Measurements from ENCODE around the gene PTH1R. TPM values are rescaled to one million over a fixed set of nuclear protein-coding genes. Genes with fewer than 3 reads are reported as not detected.

The PTH1R gene
- total RNA-seq, 1 donor from 2014 or later: 0.29 TPM

DNA sequence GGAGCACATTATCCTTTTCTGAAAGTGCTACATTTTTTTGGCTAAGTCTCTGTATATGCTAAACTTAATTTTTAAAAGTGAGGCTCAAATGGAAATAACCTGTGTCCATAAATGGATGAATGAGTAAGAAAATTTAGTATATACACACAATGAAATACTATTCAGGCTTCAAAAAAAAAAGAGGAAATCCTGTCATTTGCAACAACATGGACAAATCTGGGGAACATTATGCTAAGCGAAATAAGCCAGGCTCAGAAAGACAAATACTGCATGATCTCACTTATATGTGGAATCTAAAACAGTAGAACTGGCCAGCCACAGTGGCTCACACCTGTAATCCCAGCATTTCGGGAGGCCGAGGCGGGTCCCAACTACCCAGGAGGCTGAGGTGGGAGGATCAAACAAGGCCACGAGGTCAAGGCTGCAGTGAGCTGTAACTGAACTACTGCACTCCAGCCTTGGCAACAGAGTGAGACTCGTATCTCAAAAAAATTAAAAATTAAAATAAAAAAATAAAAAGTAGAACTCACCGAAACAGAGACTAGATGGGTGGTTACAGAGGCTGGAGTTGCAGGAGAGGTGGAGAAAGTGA, 73.2 kb downstream of the PTH1R start:
- no peak overlapping the region for H3K27ac Mint-ChIP-seq (ENCODE audit: unreplicated experiment)

DNA sequence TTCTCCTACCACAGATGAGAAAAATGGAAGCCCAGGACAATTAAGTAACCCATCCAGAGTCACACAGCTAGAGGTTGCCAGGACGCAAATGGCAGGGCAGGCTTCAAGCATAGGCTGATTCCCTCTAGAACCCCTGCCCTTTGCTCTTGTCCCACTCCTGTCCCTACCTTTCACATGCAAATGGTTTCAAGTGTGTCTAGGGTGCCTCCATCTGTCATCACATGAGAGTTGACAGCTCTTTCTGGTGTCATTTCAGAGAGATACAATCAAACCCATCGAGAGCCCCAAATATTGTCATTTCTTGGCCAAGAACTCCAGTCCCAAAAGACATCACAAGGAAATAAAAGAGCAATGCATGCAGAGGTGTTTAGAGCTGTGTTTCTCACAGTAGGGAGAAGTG, 75.3 kb downstream of the PTH1R start:
- DNase-seq: peak; percentile 2
- Mint-ChIP-seq H3K4me1 (ENCODE audit: low read depth, unreplicated experiment) (peaks cover 44% of the 10 kb centered on the region), H3K4me3 (ENCODE audit: unreplicated experiment) (no peak overlapping the region), H3K36me3 (ENCODE audit: unreplicated experiment) (no peaks in the 10 kb centered on the region), H3K27me3 (ENCODE audit: unreplicated experiment) (peaks cover 4% of the 10 kb centered on the region), H3K27ac (ENCODE audit: unreplicated experiment) (peak overlapping the region; percentile 11), H3K9me3 (ENCODE audit: unreplicated experiment) (peaks cover 10% of the 10 kb centered on the region)
- TF ChIP-seq, protein P1, sequence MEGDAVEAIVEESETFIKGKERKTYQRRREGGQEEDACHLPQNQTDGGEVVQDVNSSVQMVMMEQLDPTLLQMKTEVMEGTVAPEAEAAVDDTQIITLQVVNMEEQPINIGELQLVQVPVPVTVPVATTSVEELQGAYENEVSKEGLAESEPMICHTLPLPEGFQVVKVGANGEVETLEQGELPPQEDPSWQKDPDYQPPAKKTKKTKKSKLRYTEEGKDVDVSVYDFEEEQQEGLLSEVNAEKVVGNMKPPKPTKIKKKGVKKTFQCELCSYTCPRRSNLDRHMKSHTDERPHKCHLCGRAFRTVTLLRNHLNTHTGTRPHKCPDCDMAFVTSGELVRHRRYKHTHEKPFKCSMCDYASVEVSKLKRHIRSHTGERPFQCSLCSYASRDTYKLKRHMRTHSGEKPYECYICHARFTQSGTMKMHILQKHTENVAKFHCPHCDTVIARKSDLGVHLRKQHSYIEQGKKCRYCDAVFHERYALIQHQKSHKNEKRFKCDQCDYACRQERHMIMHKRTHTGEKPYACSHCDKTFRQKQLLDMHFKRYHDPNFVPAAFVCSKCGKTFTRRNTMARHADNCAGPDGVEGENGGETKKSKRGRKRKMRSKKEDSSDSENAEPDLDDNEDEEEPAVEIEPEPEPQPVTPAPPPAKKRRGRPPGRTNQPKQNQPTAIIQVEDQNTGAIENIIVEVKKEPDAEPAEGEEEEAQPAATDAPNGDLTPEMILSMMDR (IDR thresholded peaks at IDR 0.05; ENCODE audit: partially characterized antibody, unreplicated experiment): no peak

More for the DNA sequence above, 73.2 kb downstream of the PTH1R start:
- peak; percentile 1 for DNase-seq
- Mint-ChIP-seq H3K4me1 (ENCODE audit: low read depth, unreplicated experiment) (peaks cover 49% of the 10 kb centered on the region), H3K9me3 (ENCODE audit: unreplicated experiment) (peaks cover 14% of the 10 kb centered on the region), H3K36me3 (ENCODE audit: unreplicated experiment) (peaks cover 8% of the 10 kb centered on the region), H3K4me3 (ENCODE audit: unreplicated experiment) (no peak overlapping the region), H3K27me3 (ENCODE audit: unreplicated experiment) (peaks cover 6% of the 10 kb centered on the region)
- TF ChIP-seq, protein P1 (IDR thresholded peaks at IDR 0.05; ENCODE audit: partially characterized antibody, unreplicated experiment): no peak

Other genes with a start within 250 kb of the PTH1R start
- gene ALS2CL, start 184.0 kb upstream of the PTH1R start, total RNA-seq (ENCODE audit: unreplicated experiment): 0.51 TPM
- gene TMIE, start 176.3 kb upstream of the PTH1R start, total RNA-seq (ENCODE audit: unreplicated experiment): not detected
- not detected for gene PRSS50, start 159.9 kb upstream of the PTH1R start, total RNA-seq (ENCODE audit: unreplicated experiment)
- not detected for gene MYL3, start 14.3 kb upstream of the PTH1R start, total RNA-seq (ENCODE audit: unreplicated experiment)
- gene CCDC12, start 99.0 kb downstream of the PTH1R start, total RNA-seq (ENCODE audit: unreplicated experiment): 41.4 TPM
- gene NBEAL2, start 101.9 kb downstream of the PTH1R start, total RNA-seq (ENCODE audit: unreplicated experiment): 38.0 TPM